Activated CD4-positive, alpha-beta T cell treated with anti-CD3 and anti-CD28 coated beads for 24 hours (primary cell): ENCODE results near the gene SPSB4.

Experiments used
- DNase-seq, 2 donors: peaks; one replicate each; pipeline ENCODE4 v3.0.0-alpha.2; 2020; ENCODE audit warnings: low read depth in 2 of 2

The SPSB4 gene

DNA sequence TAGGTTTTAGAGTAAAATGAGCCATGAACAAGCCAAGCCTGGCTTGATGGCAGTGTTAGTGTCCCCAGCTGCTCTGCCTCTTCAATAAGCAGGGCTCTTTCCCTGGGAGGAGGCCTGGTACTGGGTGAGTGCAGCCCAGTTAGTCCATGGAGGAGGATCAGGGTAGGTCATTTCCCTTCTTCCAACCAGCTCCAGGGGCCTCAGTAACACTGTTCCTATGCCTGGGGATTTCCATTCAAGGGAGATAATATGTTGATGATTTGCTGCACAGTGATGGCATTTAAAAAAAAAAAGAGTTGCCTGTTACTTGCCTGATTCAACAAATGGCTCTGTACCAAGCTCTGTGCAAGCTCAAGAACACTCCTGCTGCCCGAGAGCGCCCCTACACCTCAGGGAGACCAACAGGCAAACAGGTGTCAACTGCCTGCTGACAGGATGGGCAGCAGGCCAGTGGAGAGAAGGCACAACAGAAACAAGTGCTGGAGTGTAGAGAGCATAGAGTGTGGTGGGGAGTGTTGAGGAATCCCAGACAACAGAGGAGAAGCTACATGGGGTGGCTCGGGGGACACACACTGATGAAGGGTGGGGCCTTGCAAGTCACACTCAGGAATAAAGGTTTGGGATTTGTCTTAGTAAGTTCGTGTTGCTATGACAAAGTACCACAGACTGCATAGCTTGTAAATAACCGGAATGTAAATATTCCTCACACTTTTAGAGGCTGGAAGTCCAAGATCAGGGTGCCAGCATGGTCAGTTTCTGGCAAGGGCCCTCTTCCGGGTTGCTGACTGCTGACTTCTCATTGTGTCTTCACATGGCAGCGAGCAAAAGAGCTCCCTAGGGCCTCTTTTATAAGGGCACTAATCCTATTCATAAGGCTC lies 101.9 kb downstream of the SPSB4 start:
- DNase-seq, result no peak

DNA sequence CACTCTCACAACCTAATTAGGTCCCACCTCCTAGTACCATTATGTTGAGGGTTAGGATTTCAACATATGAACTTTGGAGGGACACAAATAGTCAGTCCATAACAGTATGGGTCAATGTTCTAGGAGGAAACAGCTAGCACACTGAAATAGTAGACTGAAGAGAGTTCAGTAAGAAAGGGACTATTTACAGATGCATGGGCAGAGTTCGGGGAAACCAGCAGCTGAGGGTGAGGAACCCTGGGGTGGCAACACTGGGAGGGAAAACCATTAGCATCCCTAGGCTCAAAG lies 102.5 kb downstream of the SPSB4 start:
- DNase-seq, result no peak

DNA sequence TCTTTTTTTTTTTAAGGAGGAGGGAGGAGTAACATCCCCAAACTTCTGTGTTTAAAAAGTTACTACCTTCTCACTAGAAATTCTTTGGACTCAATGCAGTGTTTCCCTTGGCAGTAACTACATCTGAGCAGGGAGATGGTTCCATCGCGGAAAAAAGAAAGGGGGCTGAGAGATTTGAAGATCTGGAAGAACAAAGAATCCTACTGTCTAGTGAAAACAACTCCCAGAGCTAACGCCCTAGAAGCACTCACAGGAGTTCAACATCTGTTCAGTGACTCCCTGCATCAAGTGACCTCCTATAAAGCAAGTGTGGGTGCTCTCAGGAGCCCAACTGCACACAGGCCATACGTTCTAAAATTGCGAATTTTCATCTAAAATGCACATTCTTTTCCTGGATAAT lies 113.7 kb downstream of the SPSB4 start:
- DNase-seq, result no peak

DNA sequence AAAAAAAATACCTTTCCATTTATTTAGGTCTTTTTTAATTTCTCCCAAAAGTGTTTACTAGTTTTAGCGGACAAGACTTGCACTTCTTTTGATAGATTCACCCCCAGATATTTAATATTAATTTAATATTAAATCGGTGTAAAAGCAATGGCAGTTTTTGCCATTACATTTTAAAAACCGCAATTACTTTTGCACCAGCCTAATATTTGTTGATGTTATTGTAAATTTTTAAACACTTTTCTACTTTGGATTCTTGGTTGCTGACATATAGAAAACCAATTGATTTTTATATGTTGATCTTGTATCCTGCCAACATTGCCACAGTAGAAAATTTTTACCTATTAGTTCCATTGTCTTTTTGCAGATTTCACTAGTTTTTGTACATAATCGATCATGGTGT lies 116.5 kb downstream of the SPSB4 start:
- no peak for DNase-seq

DNA sequence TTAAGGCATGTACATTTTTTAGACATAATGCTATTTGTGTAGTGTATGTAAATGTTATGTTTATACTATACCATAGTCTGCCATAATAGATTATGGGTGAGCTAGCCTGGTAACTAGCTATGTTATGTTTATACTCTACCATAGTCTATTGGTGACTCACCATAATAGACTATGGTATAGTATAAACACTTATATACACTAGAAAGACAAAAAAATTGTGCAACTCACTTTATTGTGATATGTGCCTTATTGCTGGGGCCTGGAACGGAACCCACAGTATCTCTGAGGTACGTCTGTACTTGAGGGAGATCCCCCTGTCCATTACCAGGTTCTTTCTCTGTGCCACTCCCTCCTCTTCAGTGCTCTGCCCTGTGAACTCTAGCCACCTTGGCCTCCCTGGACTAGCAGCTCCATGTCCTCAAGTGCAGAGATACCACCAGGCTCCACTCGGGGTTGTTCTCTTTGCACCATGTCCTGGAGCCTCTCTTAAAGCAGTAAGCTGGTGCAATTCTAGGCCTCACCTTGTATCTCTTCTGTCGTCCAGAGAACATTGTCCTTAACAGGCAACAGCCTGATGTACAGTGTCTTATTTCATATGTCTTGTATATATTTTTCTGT lies 119.6 kb downstream of the SPSB4 start:
- DNase-seq, result no peak

DNA sequence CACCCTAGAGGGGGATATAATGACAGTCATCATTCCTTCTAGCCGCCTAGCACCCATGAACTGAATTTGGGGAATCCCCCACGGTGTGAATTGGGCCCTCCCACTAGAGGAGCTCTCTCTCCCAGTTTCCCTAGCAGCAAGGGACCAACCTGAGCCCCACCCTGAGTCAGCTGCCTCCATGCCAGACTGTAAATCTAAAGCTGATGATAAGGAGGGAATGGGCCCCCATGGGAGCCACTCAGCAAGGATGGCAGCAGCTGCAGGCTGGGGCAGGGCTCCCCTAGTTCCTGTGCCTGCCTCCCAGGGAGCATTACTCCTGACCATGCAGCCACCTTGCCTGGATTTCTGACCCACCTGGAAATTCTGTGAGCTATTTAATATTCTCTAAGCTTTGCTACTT lies 123.5 kb downstream of the SPSB4 start:
- DNase-seq, result no peak

DNA sequence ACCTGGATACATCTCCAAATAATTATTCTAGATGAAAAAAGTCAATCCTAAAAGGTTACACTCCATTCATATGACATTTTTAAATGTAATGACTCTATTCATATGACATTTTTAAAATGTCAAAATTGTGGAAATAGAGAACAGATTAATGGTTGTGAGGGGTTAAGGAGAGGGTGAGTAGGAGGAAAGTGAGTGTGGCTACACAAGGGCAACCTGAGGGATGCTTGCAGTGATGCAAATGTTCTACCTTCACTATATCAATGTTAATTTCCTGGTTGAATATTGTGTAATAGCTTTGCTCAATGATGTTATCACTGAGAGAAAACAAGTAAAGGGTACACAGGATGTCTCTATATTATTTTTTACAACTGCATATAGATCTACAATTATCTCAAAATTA lies 125.6 kb downstream of the SPSB4 start:
- DNase-seq, result no peak

DNA sequence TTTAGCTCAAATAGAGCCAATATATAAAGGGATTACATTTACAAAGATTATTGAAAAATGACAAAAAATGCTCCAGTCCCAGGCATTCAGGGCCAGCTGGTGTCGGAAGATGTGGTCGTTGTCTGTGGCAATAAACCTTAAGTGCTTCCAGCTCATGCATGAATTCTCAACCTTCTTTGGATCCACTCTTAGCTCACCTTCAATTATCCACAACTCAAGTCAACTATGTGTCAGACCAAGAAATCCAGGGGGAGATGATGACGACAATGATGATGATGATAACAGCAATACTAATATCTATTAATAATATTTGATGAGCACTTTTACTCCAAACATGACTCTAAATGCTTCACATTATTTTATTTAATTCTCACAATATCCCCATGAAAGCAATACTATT lies 126.9 kb downstream of the SPSB4 start:
- no peak for DNase-seq

DNA sequence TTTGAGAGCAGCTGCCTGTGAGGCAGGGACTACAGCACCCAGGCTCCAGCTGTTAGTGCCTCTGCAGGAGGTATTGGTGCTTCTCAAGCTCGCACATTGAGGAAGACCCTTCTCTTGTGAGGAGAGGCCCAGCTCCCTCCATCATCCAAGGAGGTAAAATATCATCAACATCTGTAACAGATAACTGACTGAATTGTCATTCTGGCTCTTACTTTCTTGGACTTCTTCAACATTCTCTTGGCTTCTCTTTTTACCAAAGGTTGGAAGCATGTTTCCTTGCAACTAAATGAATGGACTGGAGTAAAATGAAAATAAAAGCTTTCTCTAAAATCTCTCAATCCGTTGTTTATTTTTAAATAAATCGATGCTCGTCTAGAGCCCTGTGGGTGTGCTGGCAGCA lies 127.4 kb downstream of the SPSB4 start:
- DNase-seq, result no peak

DNA sequence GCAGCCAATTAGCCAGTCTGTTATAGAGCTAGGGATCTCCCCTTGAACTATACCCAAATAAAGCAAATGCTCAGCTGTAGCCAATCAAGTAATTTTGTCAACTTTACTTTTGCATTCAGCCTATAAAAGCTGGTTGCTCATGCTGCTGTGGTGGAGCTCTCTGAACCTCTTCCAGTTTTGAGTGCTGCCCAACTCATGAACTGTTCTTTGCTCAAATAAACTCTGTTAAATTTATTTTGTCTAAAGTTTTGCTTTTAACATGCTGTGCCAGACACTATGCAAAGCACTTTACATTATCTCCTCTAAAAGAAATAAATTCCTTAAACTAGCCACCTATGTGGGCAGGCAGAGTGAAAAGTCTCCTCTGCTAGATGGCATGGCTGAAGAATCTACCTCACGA lies 128.8 kb downstream of the SPSB4 start:
- DNase-seq, result no peak

DNA sequence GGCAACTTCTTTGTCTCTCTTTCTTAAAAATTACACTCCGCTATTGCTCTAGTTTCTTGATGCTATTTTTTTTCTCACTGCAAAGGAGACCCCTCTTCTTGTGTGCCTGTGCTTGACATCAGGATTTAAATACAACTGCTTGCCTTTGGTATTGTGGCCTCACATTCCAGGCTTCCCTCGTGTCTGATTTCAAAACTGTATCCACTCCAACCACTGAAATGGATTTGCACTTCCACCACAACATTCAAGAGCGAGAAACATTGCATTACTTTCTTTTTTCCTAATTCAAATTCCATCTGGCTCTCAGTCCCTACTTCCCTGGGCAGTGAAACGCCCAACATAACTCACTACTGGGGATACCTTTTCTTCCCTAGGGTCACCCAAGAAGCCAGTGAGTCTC lies 130.0 kb downstream of the SPSB4 start:
- no peak for DNase-seq

DNA sequence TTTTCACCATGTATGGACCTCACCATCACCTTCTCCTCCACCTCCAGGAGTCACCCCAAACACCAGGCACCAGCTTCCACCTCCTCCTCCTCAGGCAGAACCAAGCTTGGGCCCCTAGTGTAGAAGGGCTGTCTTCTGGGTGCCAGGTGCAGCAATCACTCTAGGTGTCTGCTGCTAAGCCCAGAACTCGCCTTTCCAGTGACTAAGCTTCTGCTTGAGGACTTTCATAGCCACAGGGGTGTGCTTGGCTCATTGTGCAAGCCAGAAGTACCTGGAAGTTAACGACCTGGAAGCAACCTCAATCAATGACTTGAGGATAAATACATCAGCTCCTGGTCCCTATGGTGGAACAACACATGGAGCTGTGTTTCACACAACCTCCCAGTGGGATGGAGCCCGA lies 130.7 kb downstream of the SPSB4 start:
- DNase-seq, result no peak

DNA sequence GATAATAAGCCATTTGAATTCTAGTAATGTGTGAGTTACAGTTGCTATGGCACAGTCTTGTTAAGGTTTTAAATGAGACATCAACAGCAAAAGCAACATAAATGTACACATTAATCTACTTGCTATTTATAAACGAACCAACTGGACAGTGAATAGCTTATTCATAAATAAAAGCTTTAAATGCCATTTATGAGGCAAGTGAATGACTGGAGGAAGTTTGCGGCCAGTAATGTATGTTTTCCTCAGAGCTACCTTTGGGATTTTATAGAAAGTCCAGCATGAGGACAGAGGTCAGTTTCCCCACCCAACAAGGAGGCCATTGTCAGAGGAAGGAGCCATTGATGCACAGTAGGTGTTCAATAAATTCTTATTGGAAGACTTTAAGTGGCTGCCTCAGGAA lies 132.5 kb downstream of the SPSB4 start:
- DNase-seq, result no peak

DNA sequence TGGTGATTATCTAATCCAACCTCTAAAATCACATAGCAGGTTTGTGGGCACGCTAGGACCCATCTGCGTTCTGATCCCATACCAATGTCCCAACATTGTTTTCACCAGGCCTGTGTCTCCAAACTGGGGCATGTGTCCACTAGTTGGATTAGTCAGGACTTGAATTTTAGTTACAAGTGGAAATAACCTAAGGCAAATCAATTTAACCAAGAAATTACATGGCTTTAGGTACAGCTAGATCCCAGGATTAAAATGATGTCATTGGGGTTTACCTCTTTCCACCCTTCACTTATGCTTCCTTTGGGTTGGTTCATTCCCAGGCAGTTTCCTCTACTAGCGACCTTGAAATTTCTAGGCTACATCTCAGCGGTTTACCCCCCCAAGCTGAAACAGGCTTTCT lies 133.3 kb downstream of the SPSB4 start:
- DNase-seq, result no peak

DNA sequence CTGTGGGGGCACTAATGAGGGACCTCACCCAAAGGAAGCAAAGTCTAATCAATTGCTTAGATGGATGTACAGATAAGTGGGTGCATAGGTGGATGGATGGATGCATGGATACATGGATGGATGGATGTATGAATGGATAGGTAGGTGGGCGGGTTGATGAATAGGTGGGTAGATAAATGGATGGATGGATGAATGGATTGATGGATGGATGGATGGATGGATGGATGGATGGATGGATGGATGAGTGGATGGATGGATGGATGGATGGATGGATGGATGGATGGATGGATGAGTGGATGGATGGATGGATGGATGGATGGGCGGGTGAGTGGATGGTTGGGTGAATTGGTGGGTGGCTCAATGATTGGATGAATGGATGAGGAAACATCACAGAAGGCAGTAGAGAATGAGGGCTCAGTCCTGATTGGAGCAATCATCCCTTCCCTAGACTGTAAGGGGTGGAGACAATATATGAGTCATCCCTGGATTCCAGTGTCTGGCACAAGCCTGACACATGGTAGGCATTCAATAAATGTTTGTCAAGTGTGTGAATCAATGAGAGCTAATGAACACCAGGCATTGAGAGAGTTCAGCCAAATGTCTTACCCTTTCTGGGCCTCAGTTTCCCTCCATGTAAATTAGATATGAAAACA lies 140.1 kb downstream of the SPSB4 start:
- DNase-seq, result no peak

DNA sequence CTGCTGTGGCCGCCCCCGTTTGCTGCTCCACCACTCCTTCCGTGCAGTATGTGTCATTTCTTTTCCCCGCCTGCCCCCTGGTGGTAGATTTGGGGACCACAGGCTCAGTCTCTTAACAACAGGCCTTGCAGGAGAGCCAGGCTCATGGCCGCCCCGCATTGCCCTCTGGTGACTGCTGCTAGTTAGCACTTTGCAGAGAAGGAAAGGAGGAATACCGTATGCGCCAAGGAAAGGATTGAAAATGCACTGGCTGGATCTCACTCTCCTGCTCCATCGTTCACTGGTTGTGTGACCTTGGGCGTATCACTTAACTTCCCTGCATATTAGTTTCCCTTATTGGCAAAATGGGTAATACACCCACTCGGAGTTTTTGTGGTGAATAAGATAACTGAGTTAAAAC lies 141.2 kb downstream of the SPSB4 start:
- DNase-seq, result peak; percentile 97 to 100

DNA sequence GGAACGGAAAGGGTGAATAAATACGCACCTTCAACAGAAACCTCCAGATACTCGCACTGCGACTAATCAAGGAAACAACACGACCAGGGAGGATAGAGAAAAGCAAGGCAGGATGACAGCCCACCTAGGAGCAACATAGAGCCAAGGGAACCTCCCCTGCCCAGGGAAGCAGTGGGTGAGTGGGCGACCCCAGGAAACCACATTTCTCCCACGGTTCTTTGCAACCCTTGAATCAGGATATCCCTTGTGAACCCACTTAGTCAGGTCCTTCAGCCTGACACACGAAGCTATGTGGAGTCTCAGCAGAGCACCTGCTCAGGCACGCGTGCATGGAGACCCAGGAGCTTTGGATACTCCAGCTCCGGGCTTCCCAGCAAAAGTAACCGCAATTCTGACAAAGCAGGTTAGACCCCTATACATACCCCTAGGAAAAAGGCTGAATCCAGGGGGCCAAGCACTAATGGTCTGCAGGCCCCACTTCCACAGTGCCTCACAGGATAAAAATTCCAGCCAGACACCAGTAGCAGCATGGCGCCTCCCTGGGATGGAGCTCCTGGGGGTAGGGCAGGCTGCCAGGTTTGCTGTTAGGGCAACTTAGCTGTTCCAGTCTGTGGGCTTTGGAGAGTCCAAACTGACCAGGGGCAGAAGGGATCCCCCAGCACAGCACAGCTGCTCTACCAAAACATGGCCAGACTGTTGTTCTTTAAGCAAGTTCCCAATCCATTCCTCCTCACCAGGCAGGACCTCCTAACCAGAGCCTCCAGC lies 142.1 kb downstream of the SPSB4 start:
- no peak for DNase-seq
